Endothelial cell of umbilical vein (primary cell): ENCODE data around the gene SMC1B. TPM values are rescaled to one million over a fixed set of nuclear protein-coding genes. Genes with fewer than 3 reads are reported as not detected.

ENCODE experiments used
- BruUV-seq: library from RNA; stranded (reverse); fragments of 400-500 nt; replicated peaks from 2 replicates; lab custom pipeline; 2021; lab: Mats Ljungman, UMichigan
- CTCF ChIA-PET: fragments of 300-600, 350-600 bp; sonication (Branson Sonifier 250); formaldehyde crosslinking; loops from one replicate; lab custom pipeline; 2021; ENCODE audit warnings: antibody characterized with exemption, inconsistent platforms; lab: Charles Lee
- POLR2A ChIA-PET: fragments of 300-600, 350-600 bp; sonication (Branson Sonifier 250); formaldehyde crosslinking; loops from one replicate; lab custom pipeline; 2021; ENCODE audit warnings: antibody characterized with exemption, inconsistent platforms; lab: Charles Lee
- DNase-seq: peaks from one replicate; pipeline ENCODE4 v3.0.0-alpha.2; 2011; ENCODE audit warnings: low read depth, low spot score
- FAIRE-seq: peaks from 2 replicates; lab custom pipeline; 2011; peaks lifted over from hg19 to GRCh38; lab: Jason Lieb, UNC
- H2AFZ ChIP-seq: 2 replicates; pipeline ENCODE4 v1.6.0; 2012; ENCODE audit warnings: low read depth, low read length, control low read depth, inconsistent platforms
- H3K27ac ChIP-seq: 2 replicates; pipeline ENCODE4 v1.5.1; 2011; ENCODE audit warnings: low read depth, mild to moderate bottlenecking, control low read depth, low read length, moderate library complexity; ENCODE audit not compliant: insufficient read depth
- H3K27me3 ChIP-seq, 2 experiments: 2 replicates each; pipeline versions ENCODE4 v1.6.0 to v1.6.1; 2011; ENCODE audit warnings: low read length in 2 of 2, mixed read lengths in 1 of 2; ENCODE audit not compliant: control insufficient read depth in 2 of 2, insufficient read depth in 2 of 2
- H3K36me3 ChIP-seq, 2 experiments: 2 replicates in 1 of 2; 3 replicates in 1 of 2; pipeline ENCODE4 v1.5.1; 2011; ENCODE audit warnings: low read length in 2 of 2, mild to moderate bottlenecking in 1 of 2, moderate library complexity in 1 of 2; ENCODE audit not compliant: control insufficient read depth in 2 of 2, insufficient read depth in 2 of 2; ENCODE audit errors: extremely low read depth in 1 of 2
- H3K4me1 ChIP-seq: 3 replicates; pipeline ENCODE4 v1.5.1; 2011; ENCODE audit warnings: mild to moderate bottlenecking, low read length; ENCODE audit not compliant: control insufficient read depth, insufficient read depth; ENCODE audit errors: extremely low read depth
- H3K4me2 ChIP-seq: 2 replicates; pipeline ENCODE4 v1.6.1; 2011; ENCODE audit warnings: low read length, control low read depth, mixed read lengths; ENCODE audit not compliant: insufficient read depth
- H3K4me3 ChIP-seq, 3 experiments: fragments of 200-600 bp in 1 of 3; sonication (generic), shearing (Covaris generic) in 1 of 3; replicated peaks in 1 of 3; 2 replicates each; pipeline ENCODE4 v1.5.1; 2011 to 2016; ENCODE audit warnings: control low read depth in 3 of 3, low read length in 3 of 3, mild to moderate bottlenecking in 2 of 3, inconsistent platforms in 1 of 3, low read depth in 1 of 3, moderate library complexity in 1 of 3; ENCODE audit not compliant: insufficient read depth in 1 of 3
- H3K79me2 ChIP-seq: 2 replicates; pipeline ENCODE4 v1.6.0; 2012; ENCODE audit warnings: low read length, inconsistent platforms; ENCODE audit not compliant: control insufficient read depth, insufficient read depth
- H3K9ac ChIP-seq: replicated peaks from 2 replicates; pipeline ENCODE3; 2011; ENCODE audit warnings: low read length, control low read depth; ENCODE audit not compliant: insufficient read depth; ENCODE audit errors: extremely low read depth
- H3K9me1 ChIP-seq: replicated peaks from 3 replicates; pipeline ENCODE4 v1.6.0; 2011; ENCODE audit warnings: mild to moderate bottlenecking, low read length; ENCODE audit not compliant: control insufficient read depth, insufficient read depth; ENCODE audit errors: extremely low read depth
- H3K9me3 ChIP-seq: replicated peaks from 2 replicates; pipeline ENCODE4 v1.5.1; 2012; ENCODE audit warnings: low read length, inconsistent platforms; ENCODE audit not compliant: control insufficient read depth, insufficient read depth
- H4K20me1 ChIP-seq: replicated peaks from 2 replicates; pipeline ENCODE3; 2011; ENCODE audit warnings: mild to moderate bottlenecking, low read length; ENCODE audit not compliant: control insufficient read depth, insufficient read depth; ENCODE audit errors: extremely low read depth
- EZH2 ChIP-seq: IDR thresholded peaks from 2 replicates; pipeline ENCODE4 v1.6.1; 2012; ENCODE audit warnings: borderline replicate concordance, low read depth, mild to moderate bottlenecking, moderate library complexity, low read length, inconsistent platforms; ENCODE audit not compliant: severe bottlenecking
- FOS ChIP-seq: IDR thresholded peaks from 2 replicates; pipeline ENCODE4 v1.6.1; 2011; ENCODE audit warnings: mild to moderate bottlenecking, low read length, moderate library complexity, borderline replicate concordance; ENCODE audit not compliant: insufficient read depth
- GATA2 ChIP-seq: IDR thresholded peaks from 2 replicates; pipeline ENCODE4 v1.7.0; 2011; ENCODE audit warnings: low read depth, mild to moderate bottlenecking, moderate library complexity, mixed read lengths, low read length; ENCODE audit not compliant: insufficient read length, insufficient read depth
- JUN ChIP-seq: IDR thresholded peaks from 2 replicates; pipeline ENCODE4 v1.6.1; 2011; ENCODE audit warnings: borderline replicate concordance, low read depth; ENCODE audit not compliant: insufficient read length, insufficient read depth
- MYC ChIP-seq: IDR thresholded peaks from one replicate; pipeline ENCODE4 v1.6.1; 2011; ENCODE audit warnings: mild to moderate bottlenecking, low read depth, low read length
- POLR2A ChIP-seq: IDR thresholded peaks from 2 replicates; pipeline ENCODE4 v1.6.1; 2012; ENCODE audit warnings: low read depth, mild to moderate bottlenecking, control low read depth, low read length
- POLR2AphosphoS5 ChIP-seq: IDR thresholded peaks from 2 replicates; pipeline ENCODE4 v1.6.1; 2012; ENCODE audit warnings: low read depth, mild to moderate bottlenecking, control low read depth, low read length, moderate library complexity; ENCODE audit not compliant: insufficient read depth
- dilution Hi-C: fragments of 300-500 bp; cut with MboI; formaldehyde crosslinking; loops from one replicate; pipeline ENCODE4 v1.15.0; 2019; ENCODE audit warnings: low sequenced_read_pairs; ENCODE audit not compliant: extremely low pct_ligation_motif_present
- intact Hi-C: fragments of 100-400 bp; cut with micrococcal nuclease; formaldehyde crosslinking; loops from one replicate; pipeline ENCODE4 v1.10.0; 2022
- polyA plus RNA-seq, 4 experiments: library from polyadenylated mRNA; depleted of rRNA in 3 of 4; stranded (reverse) in 3 of 4; unstranded in 1 of 4; fragments of >200 nt; gene quantifications; 2 replicates each; pipeline versions ENCODE4 v1.2.1 to v1.2.3, GENCODE V29; 2011 to 2012; ENCODE audit warnings: missing spikeins in 1 of 4
- total RNA-seq: library from RNA; stranded (reverse); gene quantifications from 2 replicates; pipeline ENCODE4 v1.2.3, GENCODE V29; 2021
- TF ChIP-seq, protein P1 (sequence below): IDR thresholded peaks from 2 replicates; pipeline ENCODE4 v1.6.1; 2011; ENCODE audit not compliant: insufficient read depth, insufficient read length
- TF ChIP-seq, protein P2 (sequence below), 2 donors: IDR thresholded peaks; 1 replicate in 1 of 2; 2 replicates in 1 of 2; pipeline ENCODE4 v1.5.1; 2011; ENCODE audit warnings: low read length in 2 of 2, mild to moderate bottlenecking in 2 of 2, moderate library complexity in 2 of 2, control low read depth in 1 of 2, inconsistent platforms in 1 of 2, low read depth in 1 of 2; ENCODE audit not compliant: insufficient read depth in 1 of 2; ENCODE audit errors: extremely low read depth in 1 of 2

SMC1B gene
- total and polyA plus RNA-seq, 2 donors (not counting 3 experiments of a cell fraction or from before 2014, with no cell fraction given) = 0.07 TPM; not detected in 1

DNA sequence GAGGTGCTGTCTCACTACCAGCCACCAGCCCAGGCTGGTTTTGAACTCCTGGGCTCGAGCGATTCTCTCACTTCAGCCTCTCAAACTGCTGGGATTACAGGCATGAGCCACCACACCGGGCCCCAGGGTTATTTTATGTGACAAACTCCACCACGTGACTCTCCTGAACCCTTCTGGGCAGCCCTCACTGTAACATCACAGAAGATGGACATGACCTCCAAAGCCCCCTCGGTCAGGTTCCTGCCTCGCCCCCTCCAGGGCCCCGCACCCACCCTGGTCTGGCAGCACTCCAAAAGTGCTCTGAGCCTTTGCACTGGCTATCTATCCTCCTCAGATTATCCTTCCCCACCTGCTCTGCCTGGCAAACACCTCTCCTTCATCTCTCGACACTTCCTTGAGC, 43.4 kb upstream of the SMC1B start:
- no TSS peak for BruUV-seq
- no peaks in the 10 kb centered on the region for H3K9me3 ChIP-seq
- CTCF ChIA-PET = no interaction called here
- H3K36me3 ChIP-seq = no peaks in the 10 kb centered on the region
- dilution Hi-C loops (no loop called here), intact Hi-C loops (no loop called here)
- no peaks in the 10 kb centered on the region for H3K79me2 ChIP-seq
- POLR2A ChIA-PET = no interaction called here
- no peak overlapping the region for H2AFZ ChIP-seq
- DNase-seq = no peak
- H3K27me3 ChIP-seq = peaks cover 0 to 2% of the 10 kb centered on the region in 2 experiments
- no peak overlapping the region for H3K27ac ChIP-seq
- H3K4me1 ChIP-seq = no peaks in the 10 kb centered on the region
- no peak overlapping the region for H3K4me2 ChIP-seq
- H4K20me1 ChIP-seq = no peaks in the 10 kb centered on the region
- H3K9ac ChIP-seq = no peak overlapping the region
- no peak overlapping the region for H3K4me3 ChIP-seq
- no peaks in the 10 kb centered on the region for H3K9me1 ChIP-seq
- no peak for FAIRE-seq
- TF ChIP-seq, protein P1, sequence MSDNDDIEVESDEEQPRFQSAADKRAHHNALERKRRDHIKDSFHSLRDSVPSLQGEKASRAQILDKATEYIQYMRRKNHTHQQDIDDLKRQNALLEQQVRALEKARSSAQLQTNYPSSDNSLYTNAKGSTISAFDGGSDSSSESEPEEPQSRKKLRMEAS = no peak
- TF ChIP-seq POLR2AphosphoS5 (no peak), POLR2A (no peak), GATA2 (no peak), JUN (no peak), EZH2 (no peak), FOS (no peak), MYC (no peak)
- TF ChIP-seq, protein P2, sequence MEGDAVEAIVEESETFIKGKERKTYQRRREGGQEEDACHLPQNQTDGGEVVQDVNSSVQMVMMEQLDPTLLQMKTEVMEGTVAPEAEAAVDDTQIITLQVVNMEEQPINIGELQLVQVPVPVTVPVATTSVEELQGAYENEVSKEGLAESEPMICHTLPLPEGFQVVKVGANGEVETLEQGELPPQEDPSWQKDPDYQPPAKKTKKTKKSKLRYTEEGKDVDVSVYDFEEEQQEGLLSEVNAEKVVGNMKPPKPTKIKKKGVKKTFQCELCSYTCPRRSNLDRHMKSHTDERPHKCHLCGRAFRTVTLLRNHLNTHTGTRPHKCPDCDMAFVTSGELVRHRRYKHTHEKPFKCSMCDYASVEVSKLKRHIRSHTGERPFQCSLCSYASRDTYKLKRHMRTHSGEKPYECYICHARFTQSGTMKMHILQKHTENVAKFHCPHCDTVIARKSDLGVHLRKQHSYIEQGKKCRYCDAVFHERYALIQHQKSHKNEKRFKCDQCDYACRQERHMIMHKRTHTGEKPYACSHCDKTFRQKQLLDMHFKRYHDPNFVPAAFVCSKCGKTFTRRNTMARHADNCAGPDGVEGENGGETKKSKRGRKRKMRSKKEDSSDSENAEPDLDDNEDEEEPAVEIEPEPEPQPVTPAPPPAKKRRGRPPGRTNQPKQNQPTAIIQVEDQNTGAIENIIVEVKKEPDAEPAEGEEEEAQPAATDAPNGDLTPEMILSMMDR (IDR thresholded peaks at IDR 0.05; ENCODE audit: extremely low read depth in 1 of 2, insufficient read depth in 1 of 2, low read depth in 1 of 2, low read length in 2 of 2) = no peak
